HG02870 (cell line): ENCODE results near the gene RBMX2.
"Not testable (repeated sequence)": the region's sequence is repeated elsewhere in the genome, so short reads cannot be mapped to it uniquely, and the experiment has no call there.

Experiments used
- ATAC-seq: cut with Tn5 transposase; IDR thresholded peaks from one replicate; pipeline ENCODE4 v1.9.1; 2021; ENCODE audit warnings: mild to moderate bottlenecking, moderate library complexity; ENCODE audit not compliant: unreplicated experiment

RBMX2 gene

GRCh38 chrX:130401415-130402207 is at the start of gene RBMX2:
Gene RBMX2, plus strand, starts transcription at chrX:130401987. Its CDS starts 46 bp downstream, at chrX:130402033.
- peak; percentile 90 for ATAC-seq

- not testable (repeated sequence) for ATAC-seq
Observed at GRCh38 chrX:130352050-130352449, 49.7 kb upstream of the RBMX2 start.

- ATAC-seq, result no peak
Observed at GRCh38 chrX:130376077-130376476, 25.7 kb upstream of the RBMX2 start.

- no peak for ATAC-seq
Observed at GRCh38 chrX:130378024-130378669, 23.6 kb upstream of the RBMX2 start.

- ATAC-seq, result no peak
Observed at GRCh38 chrX:130385520-130385919, 16.3 kb upstream of the RBMX2 start, which contains the start of gene GPR119. Gene GPR119, minus strand, starts transcription at chrX:130385674. Its CDS starts 227 bp downstream, at chrX:130385447.

- ATAC-seq, result no peak
Observed at GRCh38 chrX:130386408-130386808, 15.4 kb upstream of the RBMX2 start.

GRCh38 chrX:130393451-130394074 is 8.2 kb upstream of the RBMX2 start:
- ATAC-seq, result no peak

GRCh38 chrX:130395341-130395740 is 6.4 kb upstream of the RBMX2 start:
- ATAC-seq, result no peak

GRCh38 chrX:130402208-130402684 is 459 bp downstream of the RBMX2 start:
- no peak for ATAC-seq

GRCh38 chrX:130413415-130413814 is 11.6 kb downstream of the RBMX2 start:
- ATAC-seq, result no peak

GRCh38 chrX:130414800-130415199 is 13.0 kb downstream of the RBMX2 start:
- no peak for ATAC-seq

- ATAC-seq, result no peak
Observed at GRCh38 chrX:130415201-130415600, 13.4 kb downstream of the RBMX2 start.

GRCh38 chrX:130416785-130417184 is 15.0 kb downstream of the RBMX2 start:
- no peak for ATAC-seq

GRCh38 chrX:130418066-130418465 is 16.3 kb downstream of the RBMX2 start:
- ATAC-seq, result no peak

GRCh38 chrX:130418740-130419139 is 17.0 kb downstream of the RBMX2 start:
- ATAC-seq, result no peak

GRCh38 chrX:130419263-130419662 is 17.5 kb downstream of the RBMX2 start:
- ATAC-seq, result no peak

- ATAC-seq, result no peak
Observed at GRCh38 chrX:130426531-130426930, 24.7 kb downstream of the RBMX2 start.

GRCh38 chrX:130429236-130429635 is 27.4 kb downstream of the RBMX2 start:
- ATAC-seq, result not testable (repeated sequence)

- no peak for ATAC-seq
Observed at GRCh38 chrX:130435937-130436336, 34.1 kb downstream of the RBMX2 start.

- ATAC-seq, result not testable (repeated sequence)
Observed at GRCh38 chrX:130437996-130438395, 36.2 kb downstream of the RBMX2 start.

- no peak for ATAC-seq
Observed at GRCh38 chrX:130443875-130444274, 42.1 kb downstream of the RBMX2 start.
